ENCODE measurements around the gene ST6GALNAC3.

The ST6GALNAC3 gene

GRCh38 chr1:76250271-76250670 is 175.7 kb downstream of the ST6GALNAC3 start:
- no peak for DNase-seq (ENCODE audit: low read depth)

DNA sequence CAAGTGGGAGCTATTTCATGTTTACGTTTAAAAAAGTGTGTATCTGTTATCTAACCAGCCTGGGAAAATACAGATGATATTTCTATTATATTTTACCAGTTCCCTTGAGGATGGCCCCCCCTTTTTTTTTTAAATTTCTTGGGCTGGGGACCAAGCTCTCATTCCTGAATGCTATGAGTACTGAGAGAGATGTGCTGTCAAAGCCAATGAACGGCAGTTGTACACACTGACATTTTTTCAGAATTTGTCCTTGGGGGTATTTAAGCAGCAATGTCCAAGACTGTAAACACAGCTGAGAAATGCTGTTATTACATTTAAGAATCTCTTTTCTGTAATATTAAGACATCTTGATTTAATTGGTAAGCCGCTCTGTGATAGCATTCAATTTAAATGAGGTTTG is 177.9 kb downstream of the ST6GALNAC3 start:
- no peak for DNase-seq (ENCODE audit: low read depth)

DNA sequence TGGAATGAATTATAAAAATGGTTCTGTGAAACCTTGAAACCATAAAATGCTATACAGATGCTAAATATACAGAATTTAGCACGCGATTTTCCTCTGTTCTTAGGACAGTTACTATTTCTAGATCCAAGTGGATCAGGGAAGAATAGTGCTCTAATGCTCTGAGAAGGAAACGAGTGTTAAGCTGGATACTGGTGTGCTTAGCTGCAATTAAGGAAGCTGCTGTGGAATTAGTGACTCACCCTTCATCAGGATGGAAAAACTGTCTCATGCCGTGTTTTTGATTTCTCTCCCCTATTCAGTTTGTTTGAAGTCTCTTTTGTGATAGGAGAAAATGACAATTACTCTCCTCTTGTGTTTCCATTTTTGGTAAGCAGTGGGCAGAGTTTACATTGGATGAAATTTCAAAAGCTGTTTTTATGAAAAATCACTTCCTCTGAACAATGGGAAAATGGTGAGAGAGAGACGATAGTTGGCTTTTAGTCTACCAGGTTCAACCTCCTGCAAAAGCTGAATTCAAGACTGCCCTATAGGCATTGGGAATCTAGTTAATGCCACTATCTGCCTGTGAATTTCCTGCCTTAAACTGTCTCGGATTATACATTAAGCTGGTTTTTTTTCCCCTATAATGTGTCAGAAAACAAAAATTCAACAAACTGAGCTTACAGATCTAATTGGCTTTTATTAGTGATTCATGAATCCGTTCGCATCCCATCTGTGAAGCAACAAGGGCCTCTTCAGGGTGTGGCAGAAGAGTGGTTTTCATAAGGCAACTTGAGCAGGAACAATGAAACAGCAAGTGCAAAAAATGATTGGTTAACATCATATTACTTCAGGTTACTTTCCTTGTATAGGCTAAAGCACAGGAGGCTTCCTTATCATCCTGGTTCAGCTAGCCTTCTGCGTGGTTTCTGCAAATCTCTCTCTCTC is 179.8 kb downstream of the ST6GALNAC3 start:
- DNase-seq (ENCODE audit: low read depth), result peak; percentile 51

GRCh38 chr1:76256289-76257223 is 182.0 kb downstream of the ST6GALNAC3 start:
- DNase-seq (ENCODE audit: low read depth), result no peak

DNA sequence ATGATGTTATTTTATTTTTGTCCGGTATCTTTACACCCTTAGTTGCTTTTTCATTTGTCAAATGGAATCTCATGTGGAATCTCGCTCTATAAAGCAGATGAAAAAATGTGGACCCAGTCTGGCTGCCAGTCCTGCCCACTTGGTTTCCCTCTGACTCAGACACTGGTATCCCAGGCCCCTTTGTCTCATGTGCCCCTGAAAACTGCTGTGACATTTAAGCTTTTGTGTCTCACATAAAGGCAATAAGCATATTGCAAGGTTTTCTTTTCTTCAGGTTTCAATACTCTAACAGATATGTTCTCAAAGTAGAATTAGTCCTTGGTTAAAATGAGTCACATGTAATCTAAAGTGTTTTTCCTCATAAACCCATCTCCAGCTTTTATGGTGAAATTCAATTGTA is 183.3 kb downstream of the ST6GALNAC3 start:
- DNase-seq (ENCODE audit: low read depth), result no peak

- DNase-seq (ENCODE audit: low read depth), result no peak
Measured at GRCh38 chr1:76259270-76259669, 184.7 kb downstream of the ST6GALNAC3 start.

DNA sequence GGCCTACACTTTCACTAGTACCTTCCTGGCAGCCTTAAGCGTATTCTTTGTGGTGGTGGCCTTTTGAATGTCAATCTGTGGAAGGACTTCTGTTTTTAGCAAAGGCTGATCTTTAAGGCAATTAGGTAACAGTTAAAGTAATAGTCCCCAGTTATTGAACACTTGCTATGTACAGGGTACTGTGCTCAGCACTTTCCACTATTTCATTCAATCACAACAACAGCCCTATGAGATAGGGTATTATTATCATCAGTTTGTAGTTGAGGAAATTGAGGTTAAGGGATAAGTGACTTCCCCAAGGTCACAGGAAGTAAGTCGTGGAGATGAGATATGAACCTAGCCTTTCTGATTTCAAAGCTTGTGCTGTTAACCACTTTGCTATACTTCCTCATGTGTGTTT is 185.7 kb downstream of the ST6GALNAC3 start:
- DNase-seq (ENCODE audit: low read depth), result no peak

DNA sequence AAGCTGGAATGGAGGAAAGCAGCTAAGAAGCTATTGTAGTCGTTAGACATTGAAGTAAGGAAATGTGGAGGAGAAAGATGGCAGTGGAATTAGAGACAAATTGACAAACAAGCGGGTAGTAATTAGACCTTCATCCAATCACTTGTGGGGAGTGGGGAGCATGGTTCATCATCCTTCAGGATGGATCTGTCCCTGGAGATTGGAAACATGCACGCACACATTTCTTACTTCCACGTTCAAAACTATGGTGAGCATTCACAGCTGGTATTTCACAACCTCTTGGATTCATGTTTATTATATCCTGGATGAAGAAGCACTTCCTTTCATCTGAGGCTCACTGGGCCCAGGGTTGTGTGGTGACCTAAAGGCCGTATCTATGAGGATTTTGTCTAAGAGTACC is 188.1 kb downstream of the ST6GALNAC3 start:
- DNase-seq (ENCODE audit: low read depth), result no peak

- DNase-seq (ENCODE audit: low read depth), result no peak
Measured at GRCh38 chr1:76264642-76265041, 190.1 kb downstream of the ST6GALNAC3 start.

DNA sequence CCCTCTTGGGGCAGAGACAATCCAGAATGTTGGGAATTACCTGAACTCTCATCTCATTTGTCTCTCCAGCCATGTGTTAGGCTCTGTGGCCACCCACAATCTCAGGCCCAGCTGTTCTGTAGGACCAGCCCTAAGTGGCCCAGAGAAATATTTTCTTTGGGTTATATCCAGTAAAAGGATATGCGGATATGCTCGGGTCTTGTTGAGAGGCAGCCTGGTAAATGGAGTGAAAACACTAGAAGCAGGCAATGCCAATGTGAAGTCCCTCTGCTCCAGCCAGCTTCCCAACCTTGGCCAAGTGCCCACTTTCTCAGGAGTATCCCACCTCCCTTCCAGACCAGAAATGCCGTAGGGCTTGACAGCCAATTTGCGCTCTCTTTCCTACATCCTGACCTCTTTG is 192.2 kb downstream of the ST6GALNAC3 start:
- DNase-seq (ENCODE audit: low read depth), result no peak

DNA sequence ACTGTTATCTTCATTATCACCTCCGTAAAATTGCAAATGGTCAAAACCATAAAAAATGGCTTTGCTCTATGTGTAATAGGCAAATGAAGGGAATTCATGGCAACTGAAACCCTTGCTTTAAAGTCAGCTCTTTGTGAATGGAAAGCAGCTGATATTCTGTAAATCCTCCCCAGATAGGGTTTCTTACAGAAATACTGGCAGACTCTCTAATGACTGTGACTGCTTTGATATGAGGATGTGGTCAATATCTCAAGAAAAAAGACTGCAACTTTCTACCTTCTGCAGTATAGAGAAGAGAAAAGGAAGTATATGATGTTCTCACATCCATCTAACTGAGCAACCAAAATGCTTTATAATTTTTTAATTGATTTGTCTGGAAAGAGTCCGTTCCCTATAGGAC is 193.1 kb downstream of the ST6GALNAC3 start:
- no peak for DNase-seq (ENCODE audit: low read depth)

GRCh38 chr1:76268341-76268740 is 193.8 kb downstream of the ST6GALNAC3 start:
- no peak for DNase-seq (ENCODE audit: low read depth)

- DNase-seq (ENCODE audit: low read depth), result peak; percentile 30
Measured at GRCh38 chr1:76269155-76269554, 194.6 kb downstream of the ST6GALNAC3 start.

DNA sequence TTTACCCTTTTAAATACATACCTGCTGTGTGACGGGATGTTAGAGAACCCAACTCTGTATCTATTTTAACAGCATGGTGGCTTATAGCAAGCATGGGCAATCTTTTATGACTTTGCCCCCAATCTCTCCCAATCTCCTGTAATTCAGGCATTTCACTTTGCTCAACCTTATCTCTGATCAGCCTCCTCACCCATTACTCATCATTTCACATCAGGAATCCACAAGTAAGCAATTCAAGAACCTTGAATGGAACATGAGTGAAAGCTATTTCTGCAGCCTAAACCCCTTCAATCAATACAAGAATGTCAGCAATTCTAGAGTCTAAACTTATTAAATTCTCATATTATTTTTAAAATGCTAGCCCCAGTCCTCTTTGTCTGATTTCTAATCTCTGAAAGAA is 199.8 kb downstream of the ST6GALNAC3 start:
- no peak for DNase-seq (ENCODE audit: low read depth)

GRCh38 chr1:76274718-76275117 is 200.2 kb downstream of the ST6GALNAC3 start:
- no peak for DNase-seq (ENCODE audit: low read depth)

- no peak for DNase-seq (ENCODE audit: low read depth)
Measured at GRCh38 chr1:76278711-76279100, 204.2 kb downstream of the ST6GALNAC3 start.

GRCh38 chr1:76279101-76279748 is 204.7 kb downstream of the ST6GALNAC3 start:
- peak; percentile 3 for DNase-seq (ENCODE audit: low read depth)

DNA sequence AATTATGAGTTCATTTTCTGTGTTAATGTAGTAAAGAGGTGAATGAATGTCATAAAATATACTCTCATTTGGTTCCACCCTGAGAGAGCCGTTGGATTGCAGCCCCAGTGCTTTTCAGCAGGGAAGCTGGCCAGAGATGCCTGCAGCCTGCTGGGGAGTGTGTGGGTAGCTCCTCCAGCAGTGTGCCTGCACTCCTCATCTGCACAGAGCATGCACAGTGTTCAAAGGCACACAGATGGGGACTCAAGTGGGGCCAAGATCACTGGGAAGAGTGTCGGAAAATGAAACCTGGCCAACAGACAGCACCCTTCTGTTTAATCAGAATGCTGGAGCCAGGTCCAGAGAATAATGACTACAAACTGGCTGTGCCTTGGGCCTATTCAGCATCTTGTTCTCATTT is 206.8 kb downstream of the ST6GALNAC3 start:
- no peak for DNase-seq (ENCODE audit: low read depth)

DNA sequence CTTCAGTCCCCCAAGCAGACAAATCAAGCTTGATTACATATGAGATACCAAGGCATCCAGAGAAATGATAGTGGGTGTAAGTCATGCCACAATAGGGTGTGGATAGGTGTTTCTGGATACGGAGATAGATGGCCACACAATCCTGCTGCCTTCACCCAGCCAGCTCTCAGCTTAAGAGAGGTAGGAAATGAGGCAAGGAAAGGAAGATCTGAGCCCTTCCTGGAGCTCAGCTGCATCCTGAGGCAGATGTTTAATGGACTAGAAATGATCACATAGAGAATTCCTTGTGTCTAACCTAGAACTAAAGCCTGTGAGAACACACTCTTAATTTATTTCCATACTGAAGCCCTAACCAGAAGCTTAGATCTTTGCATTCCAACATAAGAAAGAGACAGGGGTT is 210.3 kb downstream of the ST6GALNAC3 start:
- no peak for DNase-seq (ENCODE audit: low read depth)

DNA sequence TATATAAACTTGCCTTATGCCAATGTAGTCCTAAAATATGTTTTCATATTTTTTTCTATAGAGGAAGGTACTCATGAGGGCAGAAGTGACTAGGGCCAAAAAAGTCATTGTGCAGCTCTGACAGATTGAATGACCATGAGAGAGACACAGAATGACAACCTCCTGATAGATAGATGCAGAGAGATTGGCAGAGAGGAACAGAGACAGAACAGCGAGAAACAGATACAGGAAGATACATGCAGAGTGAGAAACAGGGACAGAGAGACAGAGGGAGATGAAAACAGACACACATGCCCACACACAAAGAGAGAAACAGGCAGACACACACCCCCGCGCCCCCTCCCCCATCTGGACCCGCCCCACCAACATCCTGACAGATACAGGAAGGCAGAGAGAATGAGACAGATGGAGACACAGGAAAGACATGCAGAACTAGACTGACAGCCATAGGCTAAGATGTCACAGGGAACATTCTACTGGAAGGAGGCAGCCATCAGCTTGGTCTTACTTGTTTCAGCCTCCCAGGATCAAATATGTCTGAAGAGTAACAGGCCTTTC is 211.1 kb downstream of the ST6GALNAC3 start:
- no peak for DNase-seq (ENCODE audit: low read depth)

- no peak for DNase-seq (ENCODE audit: low read depth)
Measured at GRCh38 chr1:76287917-76288316, 213.4 kb downstream of the ST6GALNAC3 start.

Data from EH (cell line).